ENCODE measurements around the gene LYPD4.
"Not testable (repeated sequence)": the region's sequence is repeated elsewhere in the genome, so short reads cannot be mapped to it uniquely, and the experiment has no call there.

LYPD4 gene, protein sequence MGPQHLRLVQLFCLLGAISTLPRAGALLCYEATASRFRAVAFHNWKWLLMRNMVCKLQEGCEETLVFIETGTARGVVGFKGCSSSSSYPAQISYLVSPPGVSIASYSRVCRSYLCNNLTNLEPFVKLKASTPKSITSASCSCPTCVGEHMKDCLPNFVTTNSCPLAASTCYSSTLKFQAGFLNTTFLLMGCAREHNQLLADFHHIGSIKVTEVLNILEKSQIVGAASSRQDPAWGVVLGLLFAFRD

DNA sequence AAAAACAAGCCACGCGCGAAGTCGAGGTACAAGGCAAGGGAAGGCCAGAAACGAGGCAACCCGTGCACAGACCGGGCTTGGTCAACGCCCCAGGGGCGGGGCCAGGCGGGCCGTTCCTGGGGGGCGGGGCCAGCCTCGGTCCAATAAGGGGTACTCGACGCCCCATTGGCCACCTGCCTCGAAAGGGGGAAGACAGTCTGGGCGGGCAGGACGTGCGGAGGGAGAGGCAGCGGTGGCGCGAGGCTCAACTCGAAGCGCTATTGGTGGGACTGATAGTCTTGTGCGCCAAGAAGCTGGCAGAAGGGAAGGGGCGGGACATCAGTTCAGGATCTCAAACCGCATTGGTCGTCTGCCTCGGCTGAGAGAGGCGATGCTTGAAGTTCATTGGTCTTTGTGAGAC lies at the start of gene LYPD4:
Gene LYPD4 (minus strand): TSS at position 83 of the 400 bp plus-strand sequence. CDS start 5,398 bp downstream, outside the sequence.
- no peak for DNase-seq

DNA sequence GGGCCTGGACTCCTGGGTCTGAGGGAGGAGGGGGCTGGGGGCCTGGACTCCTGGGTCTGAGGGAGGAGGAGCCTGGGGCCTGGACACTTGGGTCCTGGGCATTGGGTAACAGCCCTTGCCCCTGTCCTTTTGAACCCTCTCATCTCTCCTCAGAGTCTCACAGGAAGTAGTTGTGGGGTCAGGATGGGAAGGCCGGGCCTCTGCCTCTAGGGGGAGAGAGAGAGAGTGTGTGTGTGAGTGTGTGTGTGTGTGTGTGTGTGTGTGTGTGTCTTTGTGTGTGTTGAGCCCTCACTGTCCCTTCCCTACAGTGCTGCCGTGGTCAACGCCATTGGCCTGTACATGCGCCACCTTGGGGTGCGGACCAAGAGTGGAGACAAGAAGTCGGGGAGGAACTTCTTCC lies 49.4 kb upstream of the LYPD4 start:
- DNase-seq: no peak

DNA sequence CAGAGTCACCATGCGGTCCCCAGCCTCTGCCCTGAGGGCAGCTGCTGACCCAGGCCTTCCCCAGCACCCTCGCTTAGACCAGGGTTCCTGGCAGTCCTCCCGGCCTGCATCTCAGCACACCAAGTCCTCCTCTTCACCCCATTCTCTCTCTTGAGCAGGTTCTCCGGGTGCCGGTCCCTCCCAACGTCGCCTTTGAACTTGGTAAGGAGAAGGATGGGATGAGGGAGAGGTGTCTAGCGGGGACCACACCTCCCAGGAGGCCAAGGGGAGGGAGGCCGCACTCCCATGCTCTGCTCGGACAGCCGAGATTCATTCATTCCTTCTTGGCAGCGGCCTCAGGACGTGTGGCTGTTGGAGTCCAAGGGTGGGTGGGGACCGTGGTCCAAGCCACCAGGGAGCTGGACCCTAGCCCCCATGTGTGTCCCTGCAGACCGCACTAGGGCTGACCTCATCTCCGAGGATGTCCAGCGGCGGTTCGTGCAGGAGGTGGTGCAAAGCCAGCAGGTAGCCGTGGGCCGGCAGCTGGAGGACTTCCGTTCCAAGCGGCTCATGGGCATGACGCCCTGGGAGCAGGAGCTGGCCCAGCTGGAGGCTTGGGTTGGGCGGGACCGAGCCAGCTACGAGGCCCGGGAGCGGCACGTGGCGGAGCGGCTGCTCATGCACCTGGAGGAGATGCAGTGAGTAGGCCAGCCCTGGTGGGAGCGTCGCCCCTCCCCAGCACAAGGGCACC lies 47.9 kb upstream of the LYPD4 start:
- no peak for DNase-seq

DNA sequence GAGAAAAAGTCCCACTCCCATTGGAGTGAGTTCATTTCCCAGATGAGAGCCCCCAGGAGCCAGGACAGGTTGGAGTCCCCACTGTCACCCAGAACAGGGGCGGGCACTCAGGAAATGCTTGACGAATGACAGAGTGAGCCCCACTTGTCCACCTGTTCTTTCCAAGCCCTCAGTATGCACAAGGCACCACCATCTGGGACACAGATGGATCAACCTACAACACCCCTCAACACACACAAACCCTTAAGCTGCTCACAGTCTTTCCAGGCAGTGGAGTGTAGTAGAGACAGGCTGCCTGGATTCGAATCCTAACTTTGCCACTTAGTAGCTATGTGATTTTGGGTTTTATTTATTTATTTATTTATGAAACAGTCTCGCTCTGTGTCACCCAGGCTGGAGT lies 46.5 kb upstream of the LYPD4 start:
- DNase-seq: no peak

DNA sequence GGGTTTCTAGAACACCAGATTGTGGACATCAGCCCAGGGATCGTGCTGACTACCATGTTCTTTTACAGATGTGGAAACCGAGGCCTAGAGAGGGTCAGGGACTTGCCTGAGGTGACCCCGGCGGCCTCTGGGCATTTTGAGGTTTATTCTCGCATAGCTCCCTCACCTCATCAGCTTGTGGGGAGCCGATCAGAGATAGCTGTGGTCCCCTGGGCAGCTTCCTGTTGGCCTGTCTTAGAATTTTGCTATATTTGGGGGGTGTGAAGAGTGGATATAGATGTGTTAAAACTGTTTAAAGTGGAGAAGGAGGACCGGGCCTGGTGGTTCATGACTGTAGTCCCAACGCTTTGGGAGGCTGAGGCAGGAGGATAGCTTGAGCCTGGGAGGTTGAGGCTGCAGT lies 45.4 kb upstream of the LYPD4 start:
- DNase-seq: no peak

DNA sequence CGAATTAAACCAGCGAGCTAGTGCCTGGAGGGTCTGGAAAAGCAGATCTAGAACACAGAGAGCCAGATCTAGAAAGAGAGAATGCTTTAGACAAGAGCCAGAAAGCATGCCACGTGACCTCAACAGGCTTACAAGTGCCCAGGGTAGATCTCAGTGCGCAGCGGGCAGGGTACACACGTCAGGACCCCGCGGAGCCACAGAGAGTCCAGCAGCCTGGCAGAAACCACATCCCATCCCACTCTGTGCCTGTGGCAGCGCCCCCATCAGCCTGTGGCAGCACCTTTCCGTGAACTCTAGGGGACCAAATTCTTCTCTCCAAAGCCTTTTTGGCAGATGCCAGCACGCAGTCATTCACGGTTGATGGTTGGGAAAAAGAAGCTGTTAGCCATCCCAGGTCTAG lies 44.4 kb upstream of the LYPD4 start:
- no peak for DNase-seq

DNA sequence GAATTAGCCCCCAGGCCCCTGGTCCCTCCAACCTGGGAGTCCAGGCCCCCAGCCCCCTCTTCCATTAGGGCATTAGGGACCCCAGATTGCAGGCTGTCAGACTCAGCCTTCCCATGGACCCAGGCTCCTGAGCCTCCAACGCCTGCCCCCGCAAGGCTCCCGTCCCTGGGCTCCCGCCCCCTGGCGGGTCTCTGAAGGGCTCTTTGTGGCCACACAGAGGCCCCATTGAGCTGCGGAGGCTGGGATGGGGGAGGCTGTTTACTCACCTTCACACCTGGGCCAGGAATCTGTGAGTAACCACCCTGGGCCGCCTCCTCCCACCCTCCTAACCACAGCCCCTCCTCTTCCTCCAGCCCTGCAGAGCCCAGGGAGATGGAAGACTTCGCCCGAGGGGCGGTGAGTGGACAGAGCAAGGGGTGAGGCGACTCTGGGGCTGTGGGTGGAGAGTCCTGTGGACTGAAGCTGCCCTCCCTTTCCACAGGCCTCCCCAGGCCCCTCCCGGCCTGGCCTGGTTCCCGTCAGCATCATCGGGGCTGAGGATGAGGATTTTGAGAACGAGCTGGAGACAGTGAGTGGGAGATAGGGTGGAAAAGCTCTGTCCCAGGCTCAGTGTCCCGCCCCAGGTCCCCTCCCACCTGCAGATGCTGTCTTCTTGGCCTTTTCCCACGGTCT lies 43.4 kb upstream of the LYPD4 start:
- DNase-seq: no peak

DNA sequence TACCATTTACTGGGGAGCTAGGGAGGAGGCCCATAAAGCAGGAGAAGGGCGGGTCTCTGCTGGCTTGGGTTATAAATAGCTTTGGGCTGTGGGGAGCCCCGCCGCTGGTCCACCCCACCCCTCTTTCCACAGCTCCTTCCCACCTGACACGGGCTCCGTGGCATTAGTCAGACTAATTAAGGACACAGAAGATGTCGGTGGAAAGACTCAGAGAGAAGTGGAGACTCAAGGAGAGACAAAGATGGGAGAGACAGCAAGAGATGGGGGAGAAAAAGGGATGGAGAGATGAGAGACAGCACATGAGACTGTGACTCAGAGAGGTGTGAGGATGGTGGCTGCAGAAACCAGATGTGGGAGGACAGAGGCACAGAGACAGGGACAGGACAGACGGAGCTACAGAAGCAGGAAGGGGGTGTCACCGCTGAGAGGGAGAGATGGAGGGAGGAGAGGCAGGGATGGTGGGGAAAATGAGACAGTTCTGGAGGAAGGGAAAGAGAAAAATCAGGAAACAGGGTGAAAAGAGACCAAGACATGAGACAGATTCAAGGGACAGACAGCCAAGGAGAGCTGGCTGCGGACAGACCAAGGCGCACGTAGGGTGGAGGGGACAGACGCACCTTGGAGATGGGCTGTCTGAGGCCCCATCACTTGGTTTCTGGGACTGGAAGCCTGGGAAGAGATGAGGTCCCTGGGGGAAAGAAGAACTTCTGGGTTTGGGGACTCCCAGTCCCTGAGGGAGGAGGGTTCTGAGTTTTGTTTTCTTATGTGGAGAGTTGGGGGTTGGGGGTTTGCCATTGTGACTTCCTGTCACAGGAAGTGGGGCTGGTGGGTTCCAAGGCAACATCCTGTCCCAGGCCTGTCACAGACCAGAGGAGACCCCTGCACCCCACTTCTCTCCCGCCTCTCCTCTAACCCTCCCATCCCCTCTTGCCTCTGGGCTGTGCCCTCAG lies 42.6 kb upstream of the LYPD4 start:
- DNase-seq: no peak

DNA sequence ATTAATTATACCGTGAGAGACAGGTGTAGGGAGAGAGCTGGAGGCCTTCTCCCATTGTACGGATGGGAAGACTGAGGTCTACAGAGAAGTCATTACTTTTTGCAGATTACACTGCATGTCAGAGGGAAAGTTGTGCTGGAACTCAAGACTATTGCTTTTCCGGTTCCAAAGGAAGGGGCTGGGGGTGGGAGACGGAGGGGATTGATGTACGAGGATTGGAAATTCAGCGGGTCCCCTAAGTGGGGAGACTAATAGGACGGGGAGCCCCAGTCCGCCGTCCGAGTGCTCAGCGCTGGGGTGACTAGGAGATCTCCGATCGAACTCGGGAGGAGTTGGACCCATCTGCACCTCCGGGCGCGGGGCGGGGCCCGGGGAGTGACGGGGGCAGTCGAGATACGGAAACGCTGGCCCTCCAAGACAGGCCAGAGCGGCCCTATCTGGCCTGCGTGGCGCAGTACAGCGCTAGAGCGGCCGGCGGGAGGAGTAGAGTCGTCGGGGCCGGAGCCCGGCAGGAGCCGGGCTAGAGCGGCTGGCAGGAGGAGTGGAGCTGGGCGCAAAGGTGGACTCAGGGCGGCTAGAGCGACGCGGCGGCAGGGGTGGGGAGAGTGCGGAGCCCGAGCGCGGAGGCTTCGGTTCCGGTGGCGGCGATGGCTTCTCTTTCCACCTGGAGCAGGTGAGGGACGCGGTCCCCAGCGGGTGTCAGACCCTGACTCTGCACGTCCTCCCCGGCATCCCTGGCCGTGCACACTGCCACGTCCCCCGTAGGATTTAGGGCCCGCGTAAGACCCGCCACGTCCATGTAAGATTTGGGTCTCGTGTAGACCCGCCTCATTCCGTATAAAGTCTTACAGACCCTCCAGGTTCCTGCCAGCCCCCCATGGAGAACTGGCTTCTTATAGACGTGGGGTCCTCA lies 39.6 kb upstream of the LYPD4 start:
- peak; percentile 94 to 99 for DNase-seq

DNA sequence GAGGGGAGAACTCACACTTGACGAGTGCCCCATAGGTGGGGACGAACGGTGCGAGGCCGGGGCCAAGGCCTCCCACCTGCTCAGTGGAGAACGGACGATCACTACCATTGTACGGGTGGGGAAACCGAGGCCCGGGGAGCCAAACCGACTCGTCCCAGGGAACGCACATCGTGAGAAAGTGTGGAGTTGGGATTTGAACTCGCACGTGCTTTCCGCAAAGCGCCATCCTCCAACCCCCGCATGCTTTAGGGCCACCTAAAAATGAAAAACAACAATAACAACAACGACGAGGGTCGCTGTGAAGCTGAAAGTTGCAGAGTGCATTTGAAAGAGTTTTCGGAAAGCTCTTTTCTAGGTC lies 39.0 kb upstream of the LYPD4 start:
- no peak for DNase-seq

DNA sequence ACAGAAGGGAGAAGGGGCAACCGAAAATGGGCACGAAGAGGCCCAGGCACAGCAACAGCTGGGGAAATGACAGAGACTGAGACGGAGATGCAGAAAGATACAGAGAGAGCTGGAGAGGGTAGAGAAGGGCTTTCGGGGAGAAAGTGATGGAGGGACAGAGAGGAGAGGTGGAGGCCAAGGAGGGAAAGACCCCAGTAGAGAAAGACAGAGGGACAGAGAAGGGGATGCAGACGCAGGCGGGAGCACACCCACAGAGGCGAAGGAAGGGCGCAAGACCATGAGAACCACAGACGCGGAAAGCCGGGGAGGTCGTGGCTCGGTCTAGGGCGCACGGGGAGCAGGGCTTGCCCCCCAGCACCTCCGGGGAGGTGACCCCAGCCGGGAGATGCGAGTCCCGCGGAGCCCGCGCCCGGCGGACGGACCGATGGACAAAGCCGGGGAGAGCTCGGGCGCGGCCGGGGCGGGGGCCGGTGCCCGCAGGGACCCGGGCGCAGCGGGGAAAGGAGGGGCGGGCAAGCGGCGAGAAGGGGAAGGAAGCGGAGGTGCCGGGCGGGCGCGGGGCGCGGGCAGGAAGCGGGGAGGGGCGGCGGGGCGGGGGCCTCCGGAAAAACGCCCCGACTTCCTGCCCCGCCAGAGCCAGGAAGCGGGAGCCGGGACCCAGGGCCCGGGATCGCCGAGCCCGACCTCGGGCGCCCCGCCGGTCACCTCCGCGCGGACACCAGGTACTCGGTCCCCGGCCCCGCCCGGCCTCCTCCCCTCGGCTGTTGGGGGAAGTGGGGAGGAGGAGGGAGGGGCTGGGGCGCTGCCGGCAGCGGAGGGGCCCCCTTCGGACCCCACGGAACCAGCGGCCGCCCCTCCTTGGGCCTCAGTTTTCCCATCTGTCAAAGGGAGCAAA lies 38.3 kb upstream of the LYPD4 start, which contains the start of gene ARHGEF1:
Gene ARHGEF1 (plus strand): TSS at position 617 of the 895 bp plus-strand sequence. CDS start 4,899 bp downstream, outside the sequence.
- no peak for DNase-seq

DNA sequence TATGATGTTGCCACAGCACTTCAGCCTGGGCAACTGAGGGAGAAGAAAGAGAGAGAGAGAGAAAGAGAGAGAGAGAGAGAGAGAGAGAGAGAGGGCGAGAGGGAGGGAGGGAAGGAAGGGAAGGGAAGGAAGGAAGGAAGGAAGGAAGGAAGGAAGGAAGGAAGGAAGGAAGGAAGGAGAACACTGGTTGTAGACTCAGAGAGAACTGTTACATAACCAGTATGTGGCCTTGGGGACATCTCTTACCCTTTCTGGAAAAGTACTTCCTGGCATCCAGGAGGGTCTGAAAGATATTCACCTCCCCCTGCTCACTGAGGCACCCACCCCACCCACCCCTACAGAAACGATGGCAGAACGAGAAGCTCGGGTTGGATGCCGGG lies 35.8 kb upstream of the LYPD4 start:
- no peak for DNase-seq

DNA sequence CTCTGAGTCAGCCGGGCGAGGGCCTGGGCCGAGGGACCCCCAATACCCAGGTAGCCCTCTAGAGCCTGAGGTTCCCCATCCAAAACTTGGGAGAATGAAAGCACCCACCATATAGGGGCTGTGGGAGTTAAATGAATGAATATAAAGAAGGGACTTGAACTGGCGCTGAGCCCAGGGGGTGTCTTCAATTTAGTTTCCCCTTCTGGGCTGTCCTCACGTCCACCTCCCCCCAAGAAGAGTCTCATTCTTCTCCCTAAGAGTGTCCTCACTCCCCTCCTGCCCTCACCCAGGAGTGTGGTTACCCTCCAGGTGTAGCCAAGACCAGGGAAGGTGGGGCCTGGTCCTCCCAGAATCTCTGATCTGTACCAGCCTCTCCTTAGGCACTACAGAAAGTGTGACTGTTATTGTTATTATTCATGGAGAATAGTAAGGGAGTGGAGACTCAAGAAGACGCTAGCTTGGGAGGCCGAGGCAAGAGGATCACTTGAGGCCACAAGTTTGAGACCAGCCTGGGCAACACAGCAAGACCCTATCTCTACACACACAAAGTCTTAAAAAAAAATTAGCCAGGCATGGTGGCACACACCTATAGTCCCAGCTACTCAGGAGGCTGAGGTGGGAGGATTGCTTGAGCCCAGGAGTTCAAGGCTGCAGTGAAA lies 35.3 kb upstream of the LYPD4 start:
- DNase-seq: no peak

DNA sequence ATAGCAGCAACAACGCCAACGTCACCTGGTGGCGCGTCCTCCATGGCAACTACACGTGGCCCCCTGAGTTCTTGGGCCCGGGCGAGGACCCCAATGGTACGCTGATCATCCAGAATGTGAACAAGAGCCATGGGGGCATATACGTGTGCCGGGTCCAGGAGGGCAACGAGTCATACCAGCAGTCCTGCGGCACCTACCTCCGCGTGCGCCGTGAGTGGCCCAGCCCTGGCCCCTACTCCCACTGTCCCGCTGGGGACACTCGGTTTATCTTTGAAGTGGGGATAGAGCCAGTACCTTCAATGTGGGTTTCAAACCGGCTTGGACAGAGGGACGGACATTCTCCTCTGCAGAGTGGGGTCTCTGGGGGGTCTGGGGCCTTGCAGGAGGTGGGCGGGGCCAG lies 34.6 kb upstream of the LYPD4 start:
- no peak for DNase-seq

DNA sequence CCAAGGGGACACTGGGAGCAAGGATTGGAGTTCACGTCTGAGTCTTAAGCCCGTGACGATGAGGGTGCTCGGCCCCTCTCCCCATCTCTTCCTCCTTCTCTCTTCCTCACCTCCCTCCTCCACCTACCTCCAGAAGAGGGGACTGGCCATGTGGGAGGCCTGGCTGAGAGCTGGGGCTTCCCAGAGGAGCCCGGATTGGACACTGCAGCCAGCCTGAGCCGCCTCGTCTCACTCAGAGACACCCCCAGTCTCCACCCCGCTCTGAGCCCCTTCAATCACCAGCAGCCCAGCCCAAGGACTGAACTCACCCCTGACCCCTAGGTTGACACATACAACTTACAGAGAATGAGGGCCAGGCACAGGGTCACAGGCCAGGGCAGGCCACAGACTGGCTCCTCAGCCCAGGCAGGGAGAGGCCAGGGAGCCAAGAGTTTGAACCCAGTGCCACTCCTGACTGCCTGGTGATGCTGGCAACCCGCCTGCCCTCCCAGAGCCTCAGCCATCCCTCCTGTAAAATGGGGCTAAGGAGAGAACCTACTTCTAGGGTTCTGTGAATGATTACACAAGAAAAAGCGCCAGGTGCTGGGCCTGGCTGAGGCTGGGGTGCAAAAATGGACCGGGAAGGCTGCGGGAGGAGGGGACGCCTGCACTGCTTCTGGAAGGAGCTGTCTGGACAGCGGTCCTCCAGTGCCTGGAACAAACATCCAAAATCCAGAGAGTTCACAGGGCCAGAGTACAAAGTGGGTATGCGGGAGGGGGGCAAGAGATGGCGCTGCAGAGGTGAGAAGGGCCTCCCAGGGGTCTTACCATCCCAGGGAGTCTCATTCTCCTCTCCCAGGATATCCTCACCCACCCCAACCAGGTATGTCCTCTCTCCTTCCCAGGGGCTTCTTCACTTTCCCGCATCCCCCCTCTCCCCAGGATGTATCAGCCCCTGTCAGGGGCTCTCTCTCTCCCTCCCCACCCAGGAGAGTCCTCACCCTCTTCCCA lies 33.7 kb upstream of the LYPD4 start:
- DNase-seq: no peak

DNA sequence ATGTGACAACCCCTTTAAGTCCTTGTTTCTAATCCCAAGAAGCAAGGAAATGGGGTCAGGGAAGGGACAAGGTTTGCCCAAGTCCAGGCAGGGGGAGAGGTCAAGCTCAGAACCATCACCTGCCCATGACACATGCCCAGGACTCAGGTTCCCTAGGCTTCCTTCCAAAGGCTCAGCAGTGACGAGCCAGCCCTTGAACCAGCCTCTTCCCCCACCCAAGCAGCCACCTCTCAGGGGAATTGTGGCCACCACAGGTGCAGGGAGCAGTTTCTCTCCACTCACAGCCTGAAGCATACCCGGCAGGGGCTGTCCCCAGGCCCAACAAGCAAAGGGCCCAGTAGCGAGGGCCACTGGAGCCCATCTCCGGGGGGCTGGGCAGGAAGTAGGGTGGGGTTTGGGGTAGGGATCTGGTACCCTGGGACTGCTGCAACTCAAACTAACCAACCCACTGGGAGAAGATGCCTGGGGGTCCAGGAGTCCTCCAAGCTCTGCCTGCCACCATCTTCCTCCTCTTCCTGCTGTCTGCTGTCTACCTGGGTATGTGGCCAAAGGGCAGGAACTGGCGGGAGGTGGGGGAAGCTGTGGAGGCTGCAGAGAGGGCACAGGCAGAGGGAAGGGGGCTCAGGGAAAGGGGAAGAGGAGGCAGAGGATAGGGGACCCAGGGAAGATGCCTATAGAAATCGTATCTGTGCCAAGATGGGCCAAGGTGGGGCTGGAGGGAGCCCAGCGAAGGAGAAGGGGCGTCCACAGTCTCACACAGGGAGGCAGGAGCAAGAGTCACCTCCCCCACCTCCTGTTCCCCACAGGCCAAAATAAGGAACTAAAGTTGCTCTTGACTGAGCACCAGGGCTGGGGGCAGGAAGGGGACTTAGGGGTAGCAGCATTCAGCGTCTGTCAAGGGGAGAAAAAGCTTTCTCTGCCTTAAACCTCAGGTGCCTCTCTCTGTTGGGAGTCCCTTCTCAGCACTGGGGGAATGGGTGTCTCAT lies 32.7 kb upstream of the LYPD4 start, which contains the start of gene CD79A:
Gene CD79A (plus strand): TSS at position 433 of the 986 bp plus-strand sequence. CDS start 26 bp downstream, at position 459.
- no peak for DNase-seq

DNA sequence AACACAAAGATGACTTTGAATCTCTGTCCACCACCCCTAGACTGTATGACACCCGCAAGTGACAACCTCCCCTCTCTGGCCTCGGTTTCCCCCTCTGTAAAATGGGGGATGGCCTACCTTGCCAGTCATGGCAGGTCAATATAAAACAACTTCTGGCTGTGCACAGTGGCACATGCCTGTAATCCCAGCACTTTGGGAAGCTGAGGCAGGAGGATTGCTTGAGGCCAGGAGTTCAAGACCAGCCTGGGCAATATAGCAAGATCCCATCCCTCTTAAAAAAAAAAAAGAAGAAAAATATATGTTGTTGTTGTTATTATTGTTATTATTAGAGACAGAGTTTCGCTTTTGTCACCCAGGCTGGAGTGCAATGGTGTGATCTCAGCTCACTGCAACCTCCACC lies 31.5 kb upstream of the LYPD4 start:
- not testable (repeated sequence) for DNase-seq
